Measurements from ENCODE around the gene CDC42BPA. TPM values are rescaled to one million over a fixed set of nuclear protein-coding genes. Genes with fewer than 3 reads are reported as not detected.

CDC42BPA gene
- total RNA-seq, 4 donors from 2014 or later = 16.8 to 26.9 (median 22.5) TPM

DNA sequence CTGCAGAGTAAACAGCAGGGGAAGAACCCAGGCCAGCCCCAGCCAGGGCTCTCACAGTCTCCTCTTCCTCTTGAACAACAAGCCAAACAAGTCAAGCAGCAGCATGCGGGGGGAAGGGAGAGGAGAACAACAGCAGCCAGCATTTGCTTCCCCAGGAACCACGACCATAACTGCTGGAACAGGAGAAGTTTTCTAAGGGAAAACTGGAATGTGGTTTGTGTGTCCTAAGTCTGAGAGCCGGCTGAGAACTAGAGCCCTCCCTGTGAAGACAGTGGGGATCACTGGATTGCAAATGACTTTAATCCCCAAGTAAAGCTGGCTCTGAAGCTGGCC, 330.0 kb downstream of the CDC42BPA start:
- H3K4me3 ChIP-seq (ENCODE audit: low read depth, poor library complexity, severe bottlenecking) = no peak overlapping the region
- intact Hi-C loops (cut with DNase I; ENCODE audit: low total_unique reads) = no loop called here
- TF ChIP-seq, protein P1, sequence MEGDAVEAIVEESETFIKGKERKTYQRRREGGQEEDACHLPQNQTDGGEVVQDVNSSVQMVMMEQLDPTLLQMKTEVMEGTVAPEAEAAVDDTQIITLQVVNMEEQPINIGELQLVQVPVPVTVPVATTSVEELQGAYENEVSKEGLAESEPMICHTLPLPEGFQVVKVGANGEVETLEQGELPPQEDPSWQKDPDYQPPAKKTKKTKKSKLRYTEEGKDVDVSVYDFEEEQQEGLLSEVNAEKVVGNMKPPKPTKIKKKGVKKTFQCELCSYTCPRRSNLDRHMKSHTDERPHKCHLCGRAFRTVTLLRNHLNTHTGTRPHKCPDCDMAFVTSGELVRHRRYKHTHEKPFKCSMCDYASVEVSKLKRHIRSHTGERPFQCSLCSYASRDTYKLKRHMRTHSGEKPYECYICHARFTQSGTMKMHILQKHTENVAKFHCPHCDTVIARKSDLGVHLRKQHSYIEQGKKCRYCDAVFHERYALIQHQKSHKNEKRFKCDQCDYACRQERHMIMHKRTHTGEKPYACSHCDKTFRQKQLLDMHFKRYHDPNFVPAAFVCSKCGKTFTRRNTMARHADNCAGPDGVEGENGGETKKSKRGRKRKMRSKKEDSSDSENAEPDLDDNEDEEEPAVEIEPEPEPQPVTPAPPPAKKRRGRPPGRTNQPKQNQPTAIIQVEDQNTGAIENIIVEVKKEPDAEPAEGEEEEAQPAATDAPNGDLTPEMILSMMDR (IDR thresholded peaks at IDR 0.05) = no peak
- TF ChIP-seq POLR2A (IDR thresholded peaks at IDR 0.05) = no peak
- DNase-seq (ENCODE audit: low spot score in 2 of 2) = peak in 1 of 2 donors; percentile 86
- 50 to 58% methylated on average over 3 of the region's 3 CpGs for WGBS, 2 donors

DNA sequence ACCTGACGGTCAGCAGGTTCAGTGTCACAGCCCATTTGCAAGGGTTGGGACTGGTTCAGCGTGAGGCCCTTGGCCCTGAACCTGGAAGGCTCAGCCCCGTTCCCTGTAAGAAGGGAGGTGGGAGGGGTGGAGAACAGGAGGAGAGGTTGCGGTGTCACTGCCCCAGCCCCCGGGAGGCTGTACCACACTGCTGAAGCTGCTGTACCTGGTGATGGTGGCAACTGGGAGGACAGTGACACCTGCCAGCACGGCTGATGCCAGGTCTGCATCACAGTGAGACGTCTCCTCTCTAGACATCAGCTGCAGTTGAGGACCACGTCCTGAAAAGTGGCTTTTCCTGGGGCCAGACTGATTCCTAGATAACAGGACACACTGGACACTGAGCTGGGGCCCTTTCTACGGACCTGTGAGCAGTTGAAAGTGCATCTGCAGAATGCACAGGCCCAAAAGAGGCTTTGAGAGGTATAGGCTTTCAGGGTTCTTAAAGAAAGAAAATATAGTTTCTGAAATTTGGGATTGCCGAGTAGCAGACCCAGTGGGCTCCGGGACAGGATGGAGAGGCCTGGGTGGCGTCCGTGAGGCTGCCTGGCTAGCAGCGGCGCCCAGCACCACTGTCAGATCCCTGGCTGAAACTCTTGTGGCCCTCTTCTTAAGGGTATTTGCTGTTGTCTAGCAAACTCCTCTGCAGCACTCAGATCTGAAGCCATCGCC, 330.5 kb downstream of the CDC42BPA start:
- no peak overlapping the region for H3K4me3 ChIP-seq (ENCODE audit: low read depth, poor library complexity, severe bottlenecking)
- intact Hi-C loops (cut with DNase I; ENCODE audit: low total_unique reads) = no loop called here
- WGBS, 2 donors = 90 to 91% methylated on average over 15 to 16 of the region's 16 CpGs
- TF ChIP-seq, protein P1 (IDR thresholded peaks at IDR 0.05) = no peak
- no peak for TF ChIP-seq POLR2A (IDR thresholded peaks at IDR 0.05)
- DNase-seq (ENCODE audit: low spot score in 2 of 2) = peak in 1 of 2 donors; percentile 76

DNA sequence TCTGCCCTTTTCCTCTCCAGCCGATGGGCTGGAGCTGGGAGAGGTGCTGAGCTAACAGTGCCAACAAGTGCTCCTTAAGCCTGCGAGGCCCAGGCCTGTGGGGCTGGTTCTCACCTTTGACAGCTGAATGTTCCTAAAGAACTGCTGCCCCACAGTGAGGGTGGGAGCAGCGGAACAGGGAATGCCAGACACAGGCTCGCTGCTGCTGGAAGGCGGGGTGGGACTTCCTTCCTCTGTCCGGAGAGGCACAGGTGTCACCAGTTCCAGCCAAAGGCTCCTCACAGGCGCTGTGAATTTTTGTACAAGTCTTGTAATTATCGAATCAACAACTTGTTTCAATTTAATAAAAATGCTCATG, 331.1 kb downstream of the CDC42BPA start:
- intact Hi-C loops (cut with DNase I; ENCODE audit: low total_unique reads) = no loop called here
- TF ChIP-seq POLR2A (IDR thresholded peaks at IDR 0.05) = no peak
- TF ChIP-seq, protein P1 (IDR thresholded peaks at IDR 0.05) = no peak
- peak in 1 of 2 donors; percentile 77 for DNase-seq (ENCODE audit: low spot score in 2 of 2)
- H3K4me3 ChIP-seq (ENCODE audit: low read depth, poor library complexity, severe bottlenecking) = no peak overlapping the region
- WGBS, 2 donors = 75 to 77% methylated on average over 7 to 8 of the region's 8 CpGs

DNA sequence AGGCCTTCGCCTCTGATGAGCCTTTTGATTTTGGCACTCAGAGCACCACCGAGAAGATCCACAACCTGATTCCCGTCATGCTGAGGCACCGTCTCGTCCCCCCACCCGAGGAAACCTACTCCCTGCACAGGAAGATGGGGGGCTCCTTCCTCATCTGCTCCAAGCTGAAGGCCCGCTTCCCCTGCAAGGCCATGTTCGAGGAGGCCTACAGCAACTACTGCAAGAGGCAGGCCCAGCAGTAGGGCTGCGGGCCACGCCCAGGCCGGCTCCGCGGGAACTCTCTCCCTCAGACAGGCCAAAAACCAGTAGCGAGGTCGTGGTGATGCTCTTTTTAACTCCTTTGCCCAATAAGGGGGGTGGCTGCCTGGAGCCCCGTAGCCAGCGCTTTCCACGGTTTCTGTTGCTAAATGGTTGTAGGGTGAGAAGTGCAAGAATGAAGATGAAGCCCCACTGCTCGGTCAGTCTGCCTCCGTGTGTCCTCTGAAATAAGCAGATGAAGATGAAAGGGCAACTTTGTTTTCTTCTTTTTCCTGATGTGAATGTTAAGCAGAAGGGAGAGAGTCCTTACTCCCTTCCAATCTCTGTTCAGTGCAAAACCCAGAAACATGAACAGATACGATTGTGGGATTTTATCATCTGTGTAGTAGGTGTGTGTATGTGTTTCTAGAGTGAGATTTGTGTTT, 331.7 kb downstream of the CDC42BPA start:
- intact Hi-C loops (cut with DNase I; ENCODE audit: low total_unique reads) = no loop called here
- H3K4me3 ChIP-seq (ENCODE audit: low read depth, poor library complexity, severe bottlenecking) = no peak overlapping the region
- DNase-seq (ENCODE audit: low spot score in 2 of 2) = peak in 1 of 2 donors; percentile 78
- WGBS, 2 donors = 84 to 87% methylated on average over 20 to 21 of the region's 21 CpGs
- no peak for TF ChIP-seq POLR2A (IDR thresholded peaks at IDR 0.05)
- TF ChIP-seq, protein P1 (IDR thresholded peaks at IDR 0.05) = no peak

DNA sequence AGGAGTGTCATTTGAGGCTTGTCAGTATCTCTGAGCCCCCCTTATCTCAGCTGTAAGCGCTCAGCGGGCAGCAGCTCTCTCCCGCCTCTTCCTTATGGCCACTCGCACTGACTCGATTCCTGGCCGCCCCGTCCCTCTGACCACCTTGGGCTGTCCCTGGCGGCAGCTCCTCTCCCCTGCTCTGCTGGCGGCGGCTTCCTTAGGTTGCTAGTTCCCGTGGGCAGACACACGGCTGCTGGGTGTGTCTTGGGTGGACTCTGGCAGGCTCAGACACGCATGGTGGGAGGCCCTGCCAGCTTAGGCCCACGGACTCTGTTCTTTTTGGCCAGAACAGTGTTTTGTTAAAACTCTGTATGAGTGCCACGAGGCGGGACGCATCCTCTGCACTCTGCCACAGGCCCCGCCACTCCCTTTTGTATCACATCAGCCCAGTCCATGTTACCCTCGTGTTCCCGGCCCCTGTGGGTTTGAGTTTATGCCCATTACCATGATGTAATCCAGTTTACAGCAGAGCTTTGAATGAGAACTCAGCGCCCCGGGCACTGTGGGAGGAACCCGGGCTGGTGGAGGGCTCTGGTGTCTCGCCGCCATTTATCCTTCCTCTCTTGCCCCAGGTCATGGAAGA, 332.3 kb downstream of the CDC42BPA start:
- no peak for TF ChIP-seq POLR2A (IDR thresholded peaks at IDR 0.05)
- TF ChIP-seq, protein P1 (IDR thresholded peaks at IDR 0.05) = no peak
- no peak overlapping the region for H3K4me3 ChIP-seq (ENCODE audit: low read depth, poor library complexity, severe bottlenecking)
- peak in 1 of 2 donors; percentile 85 for DNase-seq (ENCODE audit: low spot score in 2 of 2)
- intact Hi-C loops (cut with DNase I; ENCODE audit: low total_unique reads) = no loop called here
- 76 to 80% methylated on average over 25 of the region's 25 CpGs for WGBS, 2 donors

All from lower leg skin (tissue), 4 donors.